ENCODE data around the gene TANGO2.

TANGO2 gene

DNA sequence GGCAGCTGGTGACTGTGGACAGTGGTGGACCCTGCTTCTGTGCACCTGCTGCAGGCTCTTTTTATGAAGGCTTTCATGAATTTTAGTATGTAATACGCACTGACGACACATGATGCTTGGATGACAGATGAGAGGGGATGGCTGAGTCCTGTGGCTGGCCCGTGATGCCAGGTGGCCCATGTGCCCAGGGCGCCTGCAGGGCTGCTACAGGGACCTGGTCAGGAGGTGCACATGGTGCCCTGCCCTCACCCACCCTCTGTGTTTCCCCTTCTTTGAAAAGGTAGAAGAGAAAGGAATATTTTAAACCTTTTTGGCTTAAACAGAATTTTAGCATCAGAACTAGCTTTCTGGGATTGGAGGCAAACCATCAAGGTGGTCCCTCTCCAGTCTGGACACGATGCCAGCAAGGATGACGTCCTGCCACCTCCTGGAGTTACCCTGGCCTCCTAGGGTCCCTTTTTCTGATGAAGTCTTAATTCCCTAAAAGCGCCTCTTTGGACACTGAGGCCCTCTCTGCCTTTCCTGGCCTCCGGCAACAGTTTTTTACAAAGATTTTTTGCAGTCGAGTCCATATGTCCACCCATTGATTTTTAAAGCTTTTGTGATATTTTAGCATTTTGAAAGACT lies 89.6 kb downstream of the TANGO2 start:
- Mint-ChIP-seq H3K27me3 (no peaks in the 10 kb centered on the region), H3K36me3 (peaks cover 40% of the 10 kb centered on the region), H3K4me3 (no peak overlapping the region), H3K27ac (peak overlapping the region; percentile 46), H3K9me3 (no peaks in the 10 kb centered on the region), H3K4me1 (peaks cover 19% of the 10 kb centered on the region)
- no peak for DNase-seq
- CTCF ChIA-PET = interaction anchor here (1.0 to 1.4 kb wide), 3 partner anchors 15 to 139 kb away, joined by 4 read pairs; no protein-coding TSS in a partner anchor

GRCh38 chr22:20111045-20111688 lies 90.3 kb downstream of the TANGO2 start:
- Mint-ChIP-seq H3K27me3 (no peaks in the 10 kb centered on the region), H3K27ac (peak overlapping the region; percentile 46), H3K36me3 (peaks cover 39% of the 10 kb centered on the region), H3K4me3 (no peak overlapping the region), H3K9me3 (no peaks in the 10 kb centered on the region), H3K4me1 (peaks cover 21% of the 10 kb centered on the region)
- DNase-seq = peak; percentile 38
- CTCF ChIA-PET = interaction anchor here (1.0 to 1.4 kb wide), 3 partner anchors 15 to 140 kb away, joined by 4 read pairs; no protein-coding TSS in a partner anchor

GRCh38 chr22:20111689-20112622 lies 91.0 kb downstream of the TANGO2 start:
- Mint-ChIP-seq H3K27ac (peak overlapping the region; percentile 71), H3K4me1 (peaks cover 25% of the 10 kb centered on the region), H3K36me3 (peaks cover 39% of the 10 kb centered on the region), H3K9me3 (no peaks in the 10 kb centered on the region), H3K27me3 (no peaks in the 10 kb centered on the region), H3K4me3 (no peak overlapping the region)
- CTCF ChIA-PET = interaction anchor here (1.1 to 1.4 kb wide), 3 partner anchors 11 to 141 kb away, joined by 3 to 4 read pairs (median 4); no protein-coding TSS in a partner anchor
- DNase-seq = no peak

GRCh38 chr22:20112623-20113511 lies 92.0 kb downstream of the TANGO2 start:
- CTCF ChIA-PET = interaction anchor here (1.1 kb wide), 1 partner anchor 12 kb away, joined by 3 read pairs; no protein-coding TSS in a partner anchor
- Mint-ChIP-seq H3K9me3 (no peaks in the 10 kb centered on the region), H3K36me3 (peaks cover 32% of the 10 kb centered on the region), H3K4me3 (no peak overlapping the region), H3K27me3 (no peaks in the 10 kb centered on the region), H3K4me1 (peaks cover 25% of the 10 kb centered on the region), H3K27ac (no peak overlapping the region)
- DNase-seq = no peak

DNA sequence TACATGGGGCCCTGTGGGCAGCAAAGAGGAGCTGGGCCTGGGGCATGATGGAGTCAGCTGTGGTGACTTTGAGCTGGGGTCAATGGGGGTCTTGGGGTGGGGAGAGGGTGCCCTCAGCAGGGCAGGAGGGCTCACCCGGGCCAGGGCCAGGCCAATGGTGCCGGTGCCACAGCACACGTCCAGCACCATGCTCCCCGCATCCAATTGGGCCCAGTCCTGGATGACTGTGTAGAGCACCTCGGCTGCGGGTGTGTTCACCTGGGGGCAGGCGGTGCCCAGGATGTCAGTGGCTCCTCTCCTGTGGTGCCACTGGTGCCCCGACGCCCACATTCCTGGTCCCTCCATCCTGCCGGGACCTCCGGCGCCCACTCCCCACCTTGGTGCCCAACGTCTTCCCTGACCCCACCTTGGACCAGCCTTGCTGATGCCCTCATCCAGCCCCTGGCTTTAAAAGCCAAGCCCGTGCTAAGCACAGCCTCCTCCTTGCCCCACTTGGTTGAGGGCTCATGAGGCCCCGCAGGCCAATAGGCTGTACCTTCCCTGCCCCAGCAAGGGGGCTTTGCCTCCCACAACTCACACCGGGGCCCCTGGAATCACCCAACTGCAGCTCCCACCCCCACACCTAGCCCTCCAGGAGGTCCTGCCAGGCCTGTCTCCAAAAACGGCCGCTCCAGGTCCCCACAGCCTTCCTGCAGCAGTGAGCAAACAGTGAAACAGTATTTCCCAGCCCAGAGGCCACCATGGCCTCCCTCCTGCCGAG lies 92.8 kb downstream of the TANGO2 start:
- Mint-ChIP-seq H3K27me3 (no peaks in the 10 kb centered on the region), H3K27ac (peak overlapping the region; percentile 73), H3K36me3 (peaks cover 30% of the 10 kb centered on the region), H3K4me1 (peaks cover 33% of the 10 kb centered on the region), H3K4me3 (no peak overlapping the region), H3K9me3 (no peaks in the 10 kb centered on the region)
- CTCF ChIA-PET = no interaction called here
- no peak for DNase-seq

DNA sequence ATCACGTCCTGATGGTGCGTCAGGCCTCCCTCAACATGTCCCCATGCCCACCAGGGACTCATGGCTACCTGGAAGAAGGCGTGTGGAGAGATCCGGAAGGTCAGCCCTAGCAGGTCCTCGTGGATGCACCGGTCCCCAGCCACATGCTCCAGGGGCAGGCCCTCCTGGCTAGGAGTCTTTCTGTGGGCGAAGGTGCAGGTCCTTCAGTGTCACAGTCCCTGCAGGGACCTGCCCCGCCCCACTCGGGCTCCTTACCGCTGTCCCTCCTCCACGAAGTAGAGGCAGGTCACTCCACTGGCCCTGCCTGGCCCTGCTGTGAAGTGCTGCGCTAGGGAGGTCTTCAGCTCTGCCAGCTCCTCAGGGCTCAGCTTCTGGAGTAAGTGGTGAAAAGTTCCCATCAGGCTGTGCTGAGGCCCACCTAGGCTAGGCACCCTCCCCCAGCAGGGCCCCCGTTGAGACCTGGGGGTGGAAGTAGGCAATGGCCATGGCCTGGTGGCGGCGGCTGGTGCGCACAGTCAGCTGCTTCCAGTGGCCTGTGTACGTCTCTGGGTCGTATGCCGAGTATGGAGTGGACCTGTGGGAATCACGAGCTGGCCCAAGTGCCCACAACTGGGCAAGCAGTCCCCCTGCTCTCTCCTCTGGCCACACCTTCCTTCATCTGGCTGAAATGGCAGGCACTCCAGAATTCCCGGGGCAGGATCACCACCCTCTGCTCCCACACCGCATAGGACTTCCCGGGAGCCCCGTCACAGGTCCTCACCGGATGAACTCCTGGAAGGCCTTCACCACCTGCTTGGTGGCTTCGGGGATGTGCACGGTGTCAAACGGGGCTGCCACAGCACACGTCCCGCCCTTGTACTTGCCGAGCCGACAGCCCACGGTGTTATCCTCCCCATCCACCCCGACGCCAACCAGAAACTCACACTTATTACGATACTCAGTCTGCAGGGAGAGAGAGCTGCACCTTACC lies 93.9 kb downstream of the TANGO2 start:
- peak overlapping the region; percentile 90 for H3K4me3 Mint-ChIP-seq
- no peaks in the 10 kb centered on the region for H3K9me3 Mint-ChIP-seq
- DNase-seq = no peak
- peak overlapping the region; percentile 78 for H3K27ac Mint-ChIP-seq
- peaks cover 37% of the 10 kb centered on the region for H3K36me3 Mint-ChIP-seq
- peaks cover 43% of the 10 kb centered on the region for H3K4me1 Mint-ChIP-seq
- CTCF ChIA-PET = no interaction called here
- no peaks in the 10 kb centered on the region for H3K27me3 Mint-ChIP-seq

GRCh38 chr22:20115691-20116375 lies 94.9 kb downstream of the TANGO2 start, which contains the start of gene RANBP1:
TSS of gene RANBP1 (plus strand) at chr22:20116104. CDS start at chr22:20116185, 81 bp downstream.
- CTCF ChIA-PET = no interaction called here
- DNase-seq = no peak
- Mint-ChIP-seq H3K36me3 (peaks cover 37% of the 10 kb centered on the region), H3K9me3 (no peaks in the 10 kb centered on the region), H3K4me1 (peaks cover 53% of the 10 kb centered on the region), H3K27ac (peak within 1 kb of the TSS; percentile 96), H3K27me3 (no peaks in the 10 kb centered on the region), H3K4me3 (peak within 1 kb of the TSS; percentile 90)

GRCh38 chr22:20116376-20116950 lies 95.6 kb downstream of the TANGO2 start:
- H3K27ac Mint-ChIP-seq = peak overlapping the region; percentile 96
- H3K9me3 Mint-ChIP-seq = no peaks in the 10 kb centered on the region
- H3K27me3 Mint-ChIP-seq = no peaks in the 10 kb centered on the region
- no peak for DNase-seq
- peaks cover 36% of the 10 kb centered on the region for H3K36me3 Mint-ChIP-seq
- CTCF ChIA-PET = no interaction called here
- H3K4me3 Mint-ChIP-seq = peak overlapping the region; percentile 90
- H3K4me1 Mint-ChIP-seq = peaks cover 51% of the 10 kb centered on the region

All from activated naive CD4-positive, alpha-beta T cell treated with anti-CD3 and anti-CD28 coated beads, Interleukin-2, amount 10 ng/mL, durations not matched to agents 7 days and 5 days (primary cell).